H1 (cell line): ENCODE measurements around the gene NDUFAF8. TPM values are rescaled to one million over a fixed set of nuclear protein-coding genes. Genes with fewer than 3 reads are reported as not detected.

ENCODE experiments used
- CTCF ChIA-PET: fragments of 300-600 bp; sonication (Branson Sonifier 250); formaldehyde crosslinking; loops from one replicate; lab custom pipeline; 2021; ENCODE audit not compliant: partially characterized antibody; lab: Charles Lee
- POLR2A ChIA-PET: fragments of 300-600 bp; sonication (Branson Sonifier 250); formaldehyde crosslinking; loops from one replicate; lab custom pipeline; 2021; ENCODE audit warnings: inconsistent platforms; ENCODE audit not compliant: partially characterized antibody; lab: Charles Lee
- DNase-seq, 2 experiments: peaks; one replicate each; pipeline versions ENCODE4 v3.0.0 to v3.0.0-alpha.2; 2010 to 2022; ENCODE audit warnings: low spot score in 2 of 2, low read depth in 1 of 2, mixed read lengths in 1 of 2
- FAIRE-seq: peaks from 2 replicates; lab custom pipeline; 2011; peaks lifted over from hg19 to GRCh38; lab: Jason Lieb, UNC
- H2AFZ ChIP-seq: 2 replicates; pipeline ENCODE4 v1.8.1; 2012; ENCODE audit warnings: low read length, inconsistent platforms
- H2AK5ac ChIP-seq: 2 replicates; pipeline ENCODE4 v1.6.1; 2013; ENCODE audit warnings: low read depth, low read length
- H2BK120ac ChIP-seq: replicated peaks from 2 replicates; pipeline ENCODE3; 2013; ENCODE audit warnings: low read depth, low read length, inconsistent platforms
- H2BK12ac ChIP-seq: 2 replicates; pipeline ENCODE4 v1.6.1; 2013; ENCODE audit warnings: low read depth, low read length
- H2BK15ac ChIP-seq: 2 replicates; pipeline ENCODE4 v1.6.1; 2013; ENCODE audit warnings: low read length
- H2BK20ac ChIP-seq: 2 replicates; pipeline ENCODE4 v1.6.1; 2013; ENCODE audit warnings: low read length
- H2BK5ac ChIP-seq: 2 replicates; pipeline ENCODE4 v1.6.1; 2013; ENCODE audit warnings: low read depth, low read length
- H3K14ac ChIP-seq: 2 replicates; pipeline ENCODE4 v1.6.1; 2013; ENCODE audit warnings: inconsistent platforms; ENCODE audit not compliant: insufficient read length
- H3K18ac ChIP-seq: 2 replicates; pipeline ENCODE4 v1.6.1; 2013; ENCODE audit warnings: low read length; ENCODE audit errors: extremely low read depth
- H3K23ac ChIP-seq: 2 replicates; pipeline ENCODE4 v1.6.1; 2013; ENCODE audit warnings: inconsistent platforms; ENCODE audit not compliant: insufficient read length
- H3K23me2 ChIP-seq: 2 replicates; pipeline ENCODE4 v1.6.1; 2013; ENCODE audit warnings: low read depth, low read length
- H3K27ac ChIP-seq: 2 replicates; pipeline ENCODE4 v1.6.1; 2011; ENCODE audit warnings: low read depth, low read length, inconsistent platforms
- H3K27me3 ChIP-seq, 4 experiments: replicated peaks in 1 of 4; 1 replicate in 1 of 4; 2 replicates in 3 of 4; pipeline versions ENCODE4 v1.6.1 to v1.8.1; 2011 to 2013; ENCODE audit warnings: low read length in 3 of 4, mild to moderate bottlenecking in 3 of 4, inconsistent platforms in 2 of 4, mixed read lengths in 2 of 4, moderate library complexity in 1 of 4; ENCODE audit not compliant: control insufficient read depth in 3 of 4, insufficient read depth in 3 of 4; ENCODE audit errors: extremely low read depth in 1 of 4
- H3K36me3 ChIP-seq, 4 experiments: 2 replicates each; pipeline versions ENCODE4 v1.6.1 to v1.8.1; 2011 to 2013; ENCODE audit warnings: mild to moderate bottlenecking in 4 of 4, low read length in 3 of 4, moderate library complexity in 2 of 4, control low read depth in 1 of 4, inconsistent platforms in 1 of 4; ENCODE audit not compliant: insufficient read depth in 4 of 4, control insufficient read depth in 2 of 4
- H3K4ac ChIP-seq: replicated peaks from 2 replicates; pipeline ENCODE3; 2013; ENCODE audit warnings: low read length, low read depth, mixed read lengths, inconsistent platforms; ENCODE audit not compliant: insufficient read length
- H3K4me1 ChIP-seq, 4 experiments: replicated peaks in 1 of 4; 1 replicate in 1 of 4; 2 replicates in 3 of 4; pipeline versions ENCODE4 v1.6.1 to v1.8.1; 2011 to 2013; ENCODE audit warnings: low read length in 3 of 4, inconsistent platforms in 2 of 4, mixed read lengths in 1 of 4; ENCODE audit not compliant: insufficient read depth in 4 of 4, control insufficient read depth in 3 of 4
- H3K4me2 ChIP-seq, 2 experiments: 2 replicates each; pipeline versions ENCODE4 v1.6.1 to v1.8.1; 2011 to 2013; ENCODE audit warnings: low read depth in 2 of 2, low read length in 2 of 2, control low read depth in 1 of 2, inconsistent platforms in 1 of 2, mild to moderate bottlenecking in 1 of 2; ENCODE audit not compliant: insufficient read depth in 1 of 2
- H3K4me3 ChIP-seq, 4 experiments: fragments of 200-600, 300-600 bp in 1 of 4; sonication (generic), shearing (Covaris generic), sonication (Bioruptor Twin) in 1 of 4; 2 replicates each; pipeline versions ENCODE4 v1.5.1 to v1.8.1; 2011 to 2016; ENCODE audit warnings: low read length in 4 of 4, low read depth in 3 of 4, control low read depth in 2 of 4, inconsistent platforms in 2 of 4, mild to moderate bottlenecking in 2 of 4, mixed read lengths in 1 of 4, moderate library complexity in 1 of 4; ENCODE audit not compliant: insufficient read depth in 2 of 4; ENCODE audit errors: extremely low read depth in 1 of 4
- H3K56ac ChIP-seq: replicated peaks from 2 replicates; pipeline ENCODE3; 2013; ENCODE audit warnings: low read depth, mild to moderate bottlenecking, mixed read lengths, low read length, inconsistent platforms; ENCODE audit not compliant: insufficient read length
- H3K79me1 ChIP-seq: 2 replicates; pipeline ENCODE4 v1.6.1; 2013; ENCODE audit warnings: low read depth, low read length, control low read depth
- H3K79me2 ChIP-seq, 2 experiments: 2 replicates each; pipeline versions ENCODE4 v1.6.1 to v1.8.1; 2012 to 2013; ENCODE audit warnings: low read length in 2 of 2, mild to moderate bottlenecking in 2 of 2, inconsistent platforms in 1 of 2; ENCODE audit not compliant: insufficient read depth in 2 of 2, control insufficient read depth in 1 of 2
- H3K9ac ChIP-seq, 4 experiments: replicated peaks in 1 of 4; 1 replicate in 1 of 4; 2 replicates in 3 of 4; pipeline versions ENCODE4 v1.6.1 to v1.8.1; 2011 to 2013; ENCODE audit warnings: low read depth in 3 of 4, low read length in 3 of 4, control low read depth in 2 of 4, mild to moderate bottlenecking in 2 of 4, moderate library complexity in 2 of 4, inconsistent platforms in 1 of 4; ENCODE audit errors: extremely low read depth in 1 of 4
- H3K9me3 ChIP-seq, 2 experiments: 2 replicates each; pipeline versions ENCODE4 v1.6.1 to v1.8.1; 2012 to 2013; ENCODE audit warnings: mild to moderate bottlenecking in 2 of 2, moderate library complexity in 2 of 2, control low read depth in 1 of 2, inconsistent platforms in 1 of 2, low read depth in 1 of 2, low read length in 1 of 2, mixed read lengths in 1 of 2; ENCODE audit not compliant: insufficient read depth in 2 of 2
- H4K20me1 ChIP-seq, 2 experiments: replicated peaks in 1 of 2; 2 replicates each; pipeline versions ENCODE3 to v1.8.1; 2011 to 2013; ENCODE audit warnings: inconsistent platforms in 2 of 2, low read length in 2 of 2, mild to moderate bottlenecking in 1 of 2; ENCODE audit not compliant: insufficient read depth in 2 of 2, control insufficient read depth in 1 of 2
- H4K5ac ChIP-seq: 2 replicates; pipeline ENCODE4 v1.6.1; 2013; ENCODE audit warnings: low read length, low read depth, mixed read lengths, inconsistent platforms; ENCODE audit not compliant: insufficient read length
- H4K8ac ChIP-seq: 2 replicates; pipeline ENCODE4 v1.8.0; 2013; ENCODE audit warnings: mild to moderate bottlenecking, moderate library complexity, low read length, inconsistent platforms; ENCODE audit not compliant: insufficient read depth; ENCODE audit errors: extremely low read depth
- H4K91ac ChIP-seq: replicated peaks from 2 replicates; pipeline ENCODE3; 2013; ENCODE audit warnings: low read length, mixed read lengths, inconsistent platforms; ENCODE audit not compliant: insufficient read length
- BRCA1 ChIP-seq: IDR thresholded peaks from 2 replicates; pipeline ENCODE4 v1.6.1; 2012; ENCODE audit warnings: low read depth, low read length, improper control_type of control experiment
- CBX8 ChIP-seq: fragments of 300-800, 300-1000 bp; sonication (generic); IDR thresholded peaks from 2 replicates; pipeline ENCODE4 v1.7.1; 2016; ENCODE audit warnings: low read depth, low read length, borderline replicate concordance
- CHD1 ChIP-seq: IDR thresholded peaks from 2 replicates; pipeline ENCODE4 v1.6.1; 2012; ENCODE audit warnings: low read depth, low read length, improper control_type of control experiment
- CHD2 ChIP-seq: IDR thresholded peaks from 2 replicates; pipeline ENCODE4 v1.6.1; 2012; ENCODE audit warnings: low read length, improper control_type of control experiment
- EP300 ChIP-seq, 2 experiments: IDR thresholded peaks; 1 replicate in 1 of 2; 2 replicates in 1 of 2; pipeline ENCODE4 v1.6.1; 2011 to 2012; ENCODE audit warnings: low read depth in 2 of 2, low read length in 2 of 2, mild to moderate bottlenecking in 2 of 2, borderline replicate concordance in 1 of 2, inconsistent platforms in 1 of 2, moderate library complexity in 1 of 2
- EZH2 ChIP-seq: fragments of 200-600 bp; sonication (generic); IDR thresholded peaks from 2 replicates; pipeline ENCODE4 v1.7.1; 2012; ENCODE audit warnings: low read depth, mild to moderate bottlenecking, moderate library complexity, low read length, inconsistent platforms; ENCODE audit not compliant: severe bottlenecking
- GABPA ChIP-seq: IDR thresholded peaks from 2 replicates; pipeline ENCODE4 v1.6.1; 2011; ENCODE audit warnings: mild to moderate bottlenecking, low read length, moderate library complexity, borderline replicate concordance; ENCODE audit not compliant: insufficient read depth
- SP2 ChIP-seq: IDR thresholded peaks from 2 replicates; pipeline ENCODE4 v1.6.1; 2012; ENCODE audit warnings: mild to moderate bottlenecking, low read length, inconsistent platforms
- TAF7 ChIP-seq: optimal IDR thresholded peaks from 2 replicates; pipeline ENCODE3; 2011; ENCODE audit warnings: low read depth, mild to moderate bottlenecking, inconsistent platforms, low read length, moderate library complexity, borderline replicate concordance
- TCF12 ChIP-seq: IDR thresholded peaks from 2 replicates; pipeline ENCODE4 v1.6.1; 2011; ENCODE audit warnings: low read depth, mild to moderate bottlenecking, low read length
- WGBS, 2 experiments: shearing (Covaris generic) in 1 of 2; methylation state at CpG; one replicate each; pipeline versions ENCODE4 v1.1.6 to v1.1.7; 2013 to 2015; ENCODE audit warnings: low lambda C conversion rate in 2 of 2, mixed read lengths in 2 of 2, inconsistent platforms in 1 of 2, low coverage in 1 of 2, missing lambda C conversion rate in 1 of 2; ENCODE audit not compliant: insufficient replicate concordance in 2 of 2, insufficient coverage in 1 of 2, insufficient read length in 1 of 2; ENCODE audit errors: extremely low coverage in 1 of 2, missing lambda C conversion rate in 1 of 2; 5-methylcytosine and 5-hydroxymethylcytosine counted together
- polyA plus RNA-seq, 7 experiments: library from polyadenylated mRNA; depleted of rRNA in 3 of 7; stranded (reverse) in 5 of 7; unstranded in 2 of 7; fragments of >200 nt in 5 of 7; fragments of 200-250 nt in 2 of 7; gene quantifications; 1 replicate in 5 of 7; 2 replicates in 1 of 7; 4 replicates in 1 of 7; pipeline versions ENCODE4 v1.2.1 to v1.2.3, GENCODE V29; 2011 to 2013; ENCODE audit warnings: missing spikeins in 2 of 7, mixed read lengths in 2 of 7
- total RNA-seq: library from RNA; stranded (reverse); fragmentation: NEBNext Ultra II Directional; extraction: Animal tissue kit (Norgen Biotek cat#: 25700); gene quantifications from 2 replicates; pipeline ENCODE4 v1.2.1, GENCODE V29; 2021

The NDUFAF8 gene
- total and polyA plus RNA-seq, 2 of the 8 experiments (the other 6 are each of a cell fraction or from before 2014, with no cell fraction given), result 48.9 to 91.1 TPM

- no peak overlapping the region for H3K4me2 ChIP-seq
- no peak overlapping the region for H2BK5ac ChIP-seq
- ChIA-PET POLR2A (interaction anchor here (1.5 kb wide), 1 partner anchor 13 kb away, joined by 3 read pairs; no protein-coding TSS in a partner anchor), CTCF (interaction anchor here (1.0 to 1.2 kb wide), 2 partner anchors 90 to 103 kb away, joined by 3 read pairs; no protein-coding TSS in a partner anchor)
- H3K27me3 ChIP-seq, result no peaks in the 10 kb centered on the region
- FAIRE-seq (no peak), DNase-seq (no peak)
- H2AK5ac ChIP-seq, result no peak overlapping the region
- no peaks in the 10 kb centered on the region; the same call in 1 of the 2 replicates for H3K23me2 ChIP-seq
- H3K18ac ChIP-seq, result no peak overlapping the region
- H3K14ac ChIP-seq, result no peak overlapping the region
- H3K27ac ChIP-seq, result no peak overlapping the region
- H4K91ac ChIP-seq, result no peak overlapping the region
- no peak overlapping the region for H2BK12ac ChIP-seq
- H3K4ac ChIP-seq, result no peak overlapping the region
- peaks cover 0 to 18% (median 4%) of the 10 kb centered on the region in 4 experiments; a peak in 5 of 8 replicates for H3K36me3 ChIP-seq
- H2BK120ac ChIP-seq, result no peak overlapping the region
- H4K20me1 ChIP-seq, result peaks cover 4 to 20% of the 10 kb centered on the region in 2 experiments
- 100% methylated on average over 12 of the region's 17 CpGs; no CpG with 5 or more reads in 1 of the 2 experiments for WGBS, 2 experiments
- H3K4me3 ChIP-seq, result no peak overlapping the region
- H3K23ac ChIP-seq, result no peak overlapping the region
- H2BK20ac ChIP-seq, result no peak overlapping the region
- no peak overlapping the region for H2BK15ac ChIP-seq
- H3K9ac ChIP-seq, result no peak overlapping the region; a peak in 1 of 7 replicates
- H3K56ac ChIP-seq, result no peak overlapping the region
- peaks cover 0 to 9% (median 3%) of the 10 kb centered on the region in 4 experiments; a peak in 5 of 7 replicates for H3K4me1 ChIP-seq
- H2AFZ ChIP-seq, result no peak overlapping the region
- peaks cover 0 to 10% of the 10 kb centered on the region in 2 experiments; a peak in 1 of 4 replicates for H3K79me2 ChIP-seq
- peak overlapping the region; percentile 25; the same call in 1 of the 2 replicates for H4K8ac ChIP-seq
- H3K9me3 ChIP-seq, result no peaks in the 10 kb centered on the region; a peak in 1 of 4 replicates
- no peak overlapping the region for H4K5ac ChIP-seq
- H3K79me1 ChIP-seq, result peaks cover 9% of the 10 kb centered on the region
- TF ChIP-seq GABPA (no peak), TCF12 (no peak), CBX8 (no peak), SP2 (no peak), EZH2 (no peak), CHD2 (no peak), BRCA1 (no peak), EP300 (IDR thresholded peaks at IDR 0.05; ENCODE audit: borderline replicate concordance in 1 of 2, low read depth in 2 of 2, low read length in 2 of 2) (no peak), TAF7 (no peak), CHD1 (no peak)
Observed at GRCh38 chr17:81233316-81233715, 5.8 kb upstream of the NDUFAF8 start.
